WTC11 (cell line): ENCODE data around the gene OLFM1. TPM values are rescaled to one million over a fixed set of nuclear protein-coding genes. Genes with fewer than 3 reads are reported as not detected.

Experiments used
- ATAC-seq: fragments of 200-7000 bp; cut with Tn5 transposase; 2 replicates; pipeline ENCODE4 v1.10.0; 2021; ENCODE audit warnings: mild to moderate bottlenecking, moderate library complexity
- CTCF ChIA-PET: fragments of 300-600 bp; sonication (Branson Sonifier 250); formaldehyde crosslinking; loops from one replicate; lab custom pipeline; 2021; ENCODE audit warnings: antibody characterized with exemption; lab: Charles Lee
- POLR2A ChIA-PET: fragments of 350-600 bp; sonication (Branson Sonifier 250); formaldehyde crosslinking; loops from one replicate; lab custom pipeline; 2021; ENCODE audit warnings: antibody characterized with exemption; lab: Charles Lee
- DNase-seq: peaks from one replicate; pipeline ENCODE4 v3.0.0; 2021; ENCODE audit warnings: low spot score
- H3K27ac Mint-ChIP-seq: 2 replicates; pipeline ENCODE4 v1.8.0; 2021; ENCODE audit warnings: mixed read lengths
- H3K27me3 Mint-ChIP-seq: 2 replicates; pipeline ENCODE4 v1.8.0; 2021; ENCODE audit warnings: low read depth, mild to moderate bottlenecking, moderate library complexity, mixed read lengths
- H3K36me3 Mint-ChIP-seq: 2 replicates; pipeline ENCODE4 v1.8.0; 2021; ENCODE audit warnings: mixed read lengths
- H3K4me1 Mint-ChIP-seq: 2 replicates; pipeline ENCODE4 v1.8.0; 2022; ENCODE audit warnings: mixed read lengths
- H3K4me3 Mint-ChIP-seq: 2 replicates; pipeline ENCODE4 v1.8.0; 2021; ENCODE audit warnings: mild to moderate bottlenecking, moderate library complexity, mixed read lengths
- H3K9me3 Mint-ChIP-seq: 2 replicates; pipeline ENCODE4 v1.8.0; 2021; ENCODE audit warnings: mixed read lengths
- CBFB ChIP-seq: sonication (generic); formaldehyde crosslinking; IDR thresholded peaks from 2 replicates; pipeline ENCODE4 v1.8.1; 2022; ENCODE audit warnings: mild to moderate bottlenecking, low read depth, missing genetic modification reagents
- FOXK1 ChIP-seq: sonication (generic); formaldehyde crosslinking; IDR thresholded peaks from 2 replicates; pipeline ENCODE4 v1.8.0; 2022; ENCODE audit warnings: mild to moderate bottlenecking, moderate library complexity, missing genetic modification reagents
- GABPB1 ChIP-seq: sonication (generic); formaldehyde crosslinking; IDR thresholded peaks from 2 replicates; pipeline ENCODE4 v1.8.1; 2023; ENCODE audit warnings: mild to moderate bottlenecking, missing genetic modification reagents
- JUN ChIP-seq: sonication (generic); formaldehyde crosslinking; IDR thresholded peaks from 2 replicates; pipeline ENCODE4 v1.8.0; 2023; ENCODE audit warnings: mild to moderate bottlenecking, missing genetic modification reagents
- MXD4 ChIP-seq: fragments of 250-450 bp; sonication (Bioruptor Pico); IDR thresholded peaks from 2 replicates; pipeline ENCODE4 v1.8.0; 2021; ENCODE audit warnings: mild to moderate bottlenecking, moderate library complexity, borderline replicate concordance
- NFE2L1 ChIP-seq: sonication (generic); formaldehyde crosslinking; IDR thresholded peaks from 2 replicates; pipeline ENCODE4 v1.8.1; 2023; ENCODE audit warnings: missing genetic modification reagents
- NR3C1 ChIP-seq: sonication (generic); formaldehyde crosslinking; conservative IDR thresholded peaks from 2 replicates; pipeline ENCODE4 v1.8.1; 2023; ENCODE audit warnings: low read depth, mild to moderate bottlenecking, missing genetic modification reagents
- OVOL2 ChIP-seq: fragments of 250-450 bp; sonication (Bioruptor Pico); IDR thresholded peaks from 2 replicates; pipeline ENCODE4 v1.9.0; 2021; ENCODE audit warnings: mild to moderate bottlenecking, borderline replicate concordance
- SOX15 ChIP-seq: fragments of 250-450 bp; sonication (Bioruptor Pico); IDR thresholded peaks from 2 replicates; pipeline ENCODE4 v1.9.0; 2021; ENCODE audit warnings: mild to moderate bottlenecking
- TCF7 ChIP-seq: sonication (generic); formaldehyde crosslinking; IDR thresholded peaks from 2 replicates; pipeline ENCODE4 v1.8.0; 2022; ENCODE audit warnings: mild to moderate bottlenecking, low read depth, missing genetic modification reagents, moderate library complexity
- ZNF317 ChIP-seq: sonication (generic); formaldehyde crosslinking; IDR thresholded peaks from 2 replicates; pipeline ENCODE4 v1.8.1; 2023; ENCODE audit warnings: low read depth, mild to moderate bottlenecking, moderate library complexity, missing genetic modification reagents, borderline replicate concordance
- ZNF396 ChIP-seq: fragments of 250-450 bp; sonication (Bioruptor Pico); IDR thresholded peaks from 2 replicates; pipeline ENCODE4 v1.8.0; 2021; ENCODE audit warnings: mild to moderate bottlenecking, moderate library complexity, borderline replicate concordance
- total RNA-seq: library from RNA; stranded (reverse); gene quantifications from 3 replicates; pipeline ENCODE4 v1.2.3, GENCODE V29; 2021
- TF ChIP-seq, protein P1 (sequence below): sonication (generic); formaldehyde crosslinking; IDR thresholded peaks from 2 replicates; pipeline ENCODE4 v1.8.1; 2022; ENCODE audit warnings: missing genetic modification reagents, borderline replicate concordance
- TF ChIP-seq, protein P2 (sequence below): fragments of 250-450 bp; sonication (Bioruptor Pico); IDR thresholded peaks from 2 replicates; pipeline ENCODE4 v1.9.0; 2021; ENCODE audit warnings: mild to moderate bottlenecking
- TF ChIP-seq, protein P3 (sequence below): sonication (generic); formaldehyde crosslinking; IDR thresholded peaks from 2 replicates; pipeline ENCODE4 v1.8.1; 2022; ENCODE audit warnings: mild to moderate bottlenecking, missing genetic modification reagents, moderate library complexity, borderline replicate concordance
- TF ChIP-seq, protein P4 (sequence below): sonication (generic); formaldehyde crosslinking; IDR thresholded peaks from 2 replicates; pipeline ENCODE4 v1.8.1; 2023; ENCODE audit warnings: mild to moderate bottlenecking, missing genetic modification reagents, borderline replicate concordance
- TF ChIP-seq, protein P5 (sequence below): sonication (generic); formaldehyde crosslinking; IDR thresholded peaks from 2 replicates; pipeline ENCODE4 v1.8.1; 2022; ENCODE audit warnings: low read depth, missing genetic modification reagents, borderline replicate concordance

Gene OLFM1
- total RNA-seq, 1 experiment from 2014 or later = 37.6 TPM

DNA sequence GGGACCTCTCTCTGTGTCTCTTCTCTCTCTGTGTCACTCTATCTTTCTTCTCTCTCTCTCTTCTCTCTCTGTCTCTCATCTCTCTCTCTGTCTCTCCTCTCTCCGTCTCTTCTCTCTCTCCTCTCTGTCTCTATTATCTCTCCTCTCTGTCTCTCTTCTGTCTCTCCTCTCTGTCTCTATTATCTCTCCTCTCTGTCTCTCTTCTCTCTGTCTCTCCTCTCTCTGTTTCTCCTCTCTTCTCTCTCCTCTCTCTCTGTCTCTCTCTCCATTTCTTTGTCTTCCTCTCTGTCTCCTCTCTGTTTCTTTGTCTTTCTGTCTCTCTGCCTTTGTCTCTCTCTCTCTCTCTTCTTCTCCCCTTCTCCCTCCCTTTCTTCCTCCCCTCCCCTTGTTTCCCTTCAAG, 3.2 kb upstream of the OLFM1 start (continued):
- no peak for TF ChIP-seq MXD4 (CRISPR knock-in tag)
- TF ChIP-seq, protein P1, sequence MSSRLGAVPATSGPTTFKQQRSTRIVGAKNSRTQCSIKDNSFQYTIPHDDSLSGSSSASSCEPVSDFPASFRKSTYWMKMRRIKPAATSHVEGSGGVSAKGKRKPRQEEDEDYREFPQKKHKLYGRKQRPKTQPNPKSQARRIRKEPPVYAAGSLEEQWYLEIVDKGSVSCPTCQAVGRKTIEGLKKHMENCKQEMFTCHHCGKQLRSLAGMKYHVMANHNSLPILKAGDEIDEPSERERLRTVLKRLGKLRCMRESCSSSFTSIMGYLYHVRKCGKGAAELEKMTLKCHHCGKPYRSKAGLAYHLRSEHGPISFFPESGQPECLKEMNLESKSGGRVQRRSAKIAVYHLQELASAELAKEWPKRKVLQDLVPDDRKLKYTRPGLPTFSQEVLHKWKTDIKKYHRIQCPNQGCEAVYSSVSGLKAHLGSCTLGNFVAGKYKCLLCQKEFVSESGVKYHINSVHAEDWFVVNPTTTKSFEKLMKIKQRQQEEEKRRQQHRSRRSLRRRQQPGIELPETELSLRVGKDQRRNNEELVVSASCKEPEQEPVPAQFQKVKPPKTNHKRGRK (CRISPR knock-in tag) = no peak
- no peak for TF ChIP-seq ZNF317 (CRISPR knock-in tag)
- TF ChIP-seq, protein P2, sequence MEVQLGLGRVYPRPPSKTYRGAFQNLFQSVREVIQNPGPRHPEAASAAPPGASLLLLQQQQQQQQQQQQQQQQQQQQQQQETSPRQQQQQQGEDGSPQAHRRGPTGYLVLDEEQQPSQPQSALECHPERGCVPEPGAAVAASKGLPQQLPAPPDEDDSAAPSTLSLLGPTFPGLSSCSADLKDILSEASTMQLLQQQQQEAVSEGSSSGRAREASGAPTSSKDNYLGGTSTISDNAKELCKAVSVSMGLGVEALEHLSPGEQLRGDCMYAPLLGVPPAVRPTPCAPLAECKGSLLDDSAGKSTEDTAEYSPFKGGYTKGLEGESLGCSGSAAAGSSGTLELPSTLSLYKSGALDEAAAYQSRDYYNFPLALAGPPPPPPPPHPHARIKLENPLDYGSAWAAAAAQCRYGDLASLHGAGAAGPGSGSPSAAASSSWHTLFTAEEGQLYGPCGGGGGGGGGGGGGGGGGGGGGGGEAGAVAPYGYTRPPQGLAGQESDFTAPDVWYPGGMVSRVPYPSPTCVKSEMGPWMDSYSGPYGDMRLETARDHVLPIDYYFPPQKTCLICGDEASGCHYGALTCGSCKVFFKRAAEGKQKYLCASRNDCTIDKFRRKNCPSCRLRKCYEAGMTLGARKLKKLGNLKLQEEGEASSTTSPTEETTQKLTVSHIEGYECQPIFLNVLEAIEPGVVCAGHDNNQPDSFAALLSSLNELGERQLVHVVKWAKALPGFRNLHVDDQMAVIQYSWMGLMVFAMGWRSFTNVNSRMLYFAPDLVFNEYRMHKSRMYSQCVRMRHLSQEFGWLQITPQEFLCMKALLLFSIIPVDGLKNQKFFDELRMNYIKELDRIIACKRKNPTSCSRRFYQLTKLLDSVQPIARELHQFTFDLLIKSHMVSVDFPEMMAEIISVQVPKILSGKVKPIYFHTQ (CRISPR knock-in tag) = no peak

DNA sequence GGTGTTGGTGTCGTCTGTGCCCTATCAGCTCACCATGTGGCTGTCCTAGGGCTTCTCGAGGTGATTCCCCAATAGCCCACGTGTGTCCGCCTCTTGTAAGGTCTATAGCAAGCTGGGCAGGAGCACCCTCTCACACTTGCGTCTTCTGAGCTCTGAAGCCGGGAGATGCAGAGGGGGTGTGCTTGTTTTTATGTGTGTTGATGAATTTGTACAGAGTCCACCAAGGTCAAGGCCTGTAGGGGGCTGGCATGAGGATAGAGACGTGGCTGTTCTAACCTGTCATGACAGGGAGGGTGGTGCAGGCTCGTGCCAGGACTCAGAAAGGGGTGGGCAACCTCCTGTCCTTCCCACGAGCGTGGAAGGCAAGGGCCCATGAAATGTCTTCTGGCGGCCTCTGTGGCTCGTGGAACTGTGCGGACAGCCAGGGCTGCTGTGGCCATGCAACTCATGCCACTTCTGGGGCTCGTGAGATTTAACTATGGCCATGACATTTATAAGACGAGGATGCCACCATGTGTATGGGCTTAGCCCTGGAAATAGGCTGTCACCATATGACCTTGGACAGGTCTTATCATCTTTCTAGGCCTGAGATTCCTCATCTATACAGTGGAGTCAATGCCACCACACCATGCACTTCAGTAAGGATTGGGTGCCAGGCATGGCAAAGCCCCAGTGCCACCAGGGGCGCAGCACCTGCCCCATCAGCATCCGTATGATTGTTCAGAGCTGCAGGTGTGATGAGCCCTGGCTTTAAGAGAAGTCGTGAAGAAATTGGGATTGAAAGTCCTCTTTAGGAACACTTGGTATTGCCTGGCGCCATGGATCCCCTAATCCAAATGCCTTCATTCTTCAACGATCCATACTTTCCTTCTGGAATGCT, 2.3 kb upstream of the OLFM1 start:
- DNase-seq (no peak), ATAC-seq (no peak)
- ChIA-PET CTCF (interaction anchor here (0.8 to 4.4 kb wide), 11 partner anchors 10 to 420 kb away, joined by 3 to 46 read pairs (median 4); a partner anchor contains a TSS), POLR2A (no interaction called here)
- Mint-ChIP-seq H3K27ac (no peak overlapping the region), H3K36me3 (no peaks in the 10 kb centered on the region), H3K27me3 (peaks cover 21% of the 10 kb centered on the region), H3K4me3 (no peak overlapping the region), H3K9me3 (no peaks in the 10 kb centered on the region), H3K4me1 (peaks cover 24% of the 10 kb centered on the region)
- TF ChIP-seq, protein P3, sequence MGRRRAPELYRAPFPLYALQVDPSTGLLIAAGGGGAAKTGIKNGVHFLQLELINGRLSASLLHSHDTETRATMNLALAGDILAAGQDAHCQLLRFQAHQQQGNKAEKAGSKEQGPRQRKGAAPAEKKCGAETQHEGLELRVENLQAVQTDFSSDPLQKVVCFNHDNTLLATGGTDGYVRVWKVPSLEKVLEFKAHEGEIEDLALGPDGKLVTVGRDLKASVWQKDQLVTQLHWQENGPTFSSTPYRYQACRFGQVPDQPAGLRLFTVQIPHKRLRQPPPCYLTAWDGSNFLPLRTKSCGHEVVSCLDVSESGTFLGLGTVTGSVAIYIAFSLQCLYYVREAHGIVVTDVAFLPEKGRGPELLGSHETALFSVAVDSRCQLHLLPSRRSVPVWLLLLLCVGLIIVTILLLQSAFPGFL (CRISPR knock-in tag) = no peak
- TF ChIP-seq CBFB (CRISPR knock-in tag) (no peak), SOX15 (CRISPR knock-in tag) (no peak), NR3C1 (CRISPR knock-in tag) (no peak), ZNF396 (CRISPR knock-in tag) (no peak), FOXK1 (no peak), TCF7 (CRISPR knock-in tag) (no peak), GABPB1 (CRISPR knock-in tag) (no peak), NFE2L1 (CRISPR knock-in tag) (no peak), JUN (no peak), OVOL2 (CRISPR knock-in tag) (no peak)
- TF ChIP-seq, protein P4, sequence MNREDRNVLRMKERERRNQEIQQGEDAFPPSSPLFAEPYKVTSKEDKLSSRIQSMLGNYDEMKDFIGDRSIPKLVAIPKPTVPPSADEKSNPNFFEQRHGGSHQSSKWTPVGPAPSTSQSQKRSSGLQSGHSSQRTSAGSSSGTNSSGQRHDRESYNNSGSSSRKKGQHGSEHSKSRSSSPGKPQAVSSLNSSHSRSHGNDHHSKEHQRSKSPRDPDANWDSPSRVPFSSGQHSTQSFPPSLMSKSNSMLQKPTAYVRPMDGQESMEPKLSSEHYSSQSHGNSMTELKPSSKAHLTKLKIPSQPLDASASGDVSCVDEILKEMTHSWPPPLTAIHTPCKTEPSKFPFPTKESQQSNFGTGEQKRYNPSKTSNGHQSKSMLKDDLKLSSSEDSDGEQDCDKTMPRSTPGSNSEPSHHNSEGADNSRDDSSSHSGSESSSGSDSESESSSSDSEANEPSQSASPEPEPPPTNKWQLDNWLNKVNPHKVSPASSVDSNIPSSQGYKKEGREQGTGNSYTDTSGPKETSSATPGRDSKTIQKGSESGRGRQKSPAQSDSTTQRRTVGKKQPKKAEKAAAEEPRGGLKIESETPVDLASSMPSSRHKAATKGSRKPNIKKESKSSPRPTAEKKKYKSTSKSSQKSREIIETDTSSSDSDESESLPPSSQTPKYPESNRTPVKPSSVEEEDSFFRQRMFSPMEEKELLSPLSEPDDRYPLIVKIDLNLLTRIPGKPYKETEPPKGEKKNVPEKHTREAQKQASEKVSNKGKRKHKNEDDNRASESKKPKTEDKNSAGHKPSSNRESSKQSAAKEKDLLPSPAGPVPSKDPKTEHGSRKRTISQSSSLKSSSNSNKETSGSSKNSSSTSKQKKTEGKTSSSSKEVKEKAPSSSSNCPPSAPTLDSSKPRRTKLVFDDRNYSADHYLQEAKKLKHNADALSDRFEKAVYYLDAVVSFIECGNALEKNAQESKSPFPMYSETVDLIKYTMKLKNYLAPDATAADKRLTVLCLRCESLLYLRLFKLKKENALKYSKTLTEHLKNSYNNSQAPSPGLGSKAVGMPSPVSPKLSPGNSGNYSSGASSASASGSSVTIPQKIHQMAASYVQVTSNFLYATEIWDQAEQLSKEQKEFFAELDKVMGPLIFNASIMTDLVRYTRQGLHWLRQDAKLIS (CRISPR knock-in tag) = no peak
- TF ChIP-seq, protein P5, sequence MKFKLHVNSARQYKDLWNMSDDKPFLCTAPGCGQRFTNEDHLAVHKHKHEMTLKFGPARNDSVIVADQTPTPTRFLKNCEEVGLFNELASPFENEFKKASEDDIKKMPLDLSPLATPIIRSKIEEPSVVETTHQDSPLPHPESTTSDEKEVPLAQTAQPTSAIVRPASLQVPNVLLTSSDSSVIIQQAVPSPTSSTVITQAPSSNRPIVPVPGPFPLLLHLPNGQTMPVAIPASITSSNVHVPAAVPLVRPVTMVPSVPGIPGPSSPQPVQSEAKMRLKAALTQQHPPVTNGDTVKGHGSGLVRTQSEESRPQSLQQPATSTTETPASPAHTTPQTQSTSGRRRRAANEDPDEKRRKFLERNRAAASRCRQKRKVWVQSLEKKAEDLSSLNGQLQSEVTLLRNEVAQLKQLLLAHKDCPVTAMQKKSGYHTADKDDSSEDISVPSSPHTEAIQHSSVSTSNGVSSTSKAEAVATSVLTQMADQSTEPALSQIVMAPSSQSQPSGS (CRISPR knock-in tag) = no peak
